H1 (cell line): ENCODE results near the gene ENOSF1. TPM values are rescaled to one million over a fixed set of nuclear protein-coding genes. Genes with fewer than 3 reads are reported as not detected.

Source experiments
- BCL11A ChIP-seq, 2 experiments: IDR thresholded peaks; one replicate each; pipeline ENCODE4 v1.6.1; 2011; ENCODE audit warnings: low read depth in 2 of 2, low read length in 2 of 2, mild to moderate bottlenecking in 2 of 2
- CREB1 ChIP-seq: IDR thresholded peaks from 2 replicates; pipeline ENCODE4 v1.6.1; 2012; ENCODE audit warnings: inconsistent platforms
- CTBP2 ChIP-seq: IDR thresholded peaks from 2 replicates; pipeline ENCODE4 v1.7.0; 2011; ENCODE audit warnings: borderline replicate concordance, mild to moderate bottlenecking, moderate library complexity, mixed read lengths, low read length; ENCODE audit not compliant: insufficient read depth, insufficient read length
- EZH2 ChIP-seq: fragments of 200-600 bp; sonication (generic); IDR thresholded peaks from 2 replicates; pipeline ENCODE4 v1.7.1; 2012; ENCODE audit warnings: low read depth, mild to moderate bottlenecking, moderate library complexity, low read length, inconsistent platforms; ENCODE audit not compliant: severe bottlenecking
- SRF ChIP-seq: IDR thresholded peaks from 2 replicates; pipeline ENCODE4 v1.6.1; 2011; ENCODE audit warnings: mild to moderate bottlenecking, low read depth, low read length, moderate library complexity
- TAF7 ChIP-seq: optimal IDR thresholded peaks from 2 replicates; pipeline ENCODE3; 2011; ENCODE audit warnings: low read depth, mild to moderate bottlenecking, inconsistent platforms, low read length, moderate library complexity, borderline replicate concordance
- polyA plus RNA-seq, 7 experiments: library from polyadenylated mRNA; depleted of rRNA in 3 of 7; stranded (reverse) in 5 of 7; unstranded in 2 of 7; fragments of >200 nt in 5 of 7; fragments of 200-250 nt in 2 of 7; gene quantifications; 1 replicate in 5 of 7; 2 replicates in 1 of 7; 4 replicates in 1 of 7; pipeline versions ENCODE4 v1.2.1 to v1.2.3, GENCODE V29; 2011 to 2013; ENCODE audit warnings: missing spikeins in 2 of 7, mixed read lengths in 2 of 7
- total RNA-seq: library from RNA; stranded (reverse); fragmentation: NEBNext Ultra II Directional; extraction: Animal tissue kit (Norgen Biotek cat#: 25700); gene quantifications from 2 replicates; pipeline ENCODE4 v1.2.1, GENCODE V29; 2021
- TF ChIP-seq, protein P1 (sequence below): IDR thresholded peaks from 2 replicates; pipeline ENCODE4 v1.6.1; 2011; ENCODE audit warnings: low read length, improper control_type of control experiment

Gene ENOSF1
- total and polyA plus RNA-seq, 2 of the 8 experiments (the other 6 are each of a cell fraction or from before 2014, with no cell fraction given): 15.4 to 26.4 TPM

- TF ChIP-seq, protein P1, sequence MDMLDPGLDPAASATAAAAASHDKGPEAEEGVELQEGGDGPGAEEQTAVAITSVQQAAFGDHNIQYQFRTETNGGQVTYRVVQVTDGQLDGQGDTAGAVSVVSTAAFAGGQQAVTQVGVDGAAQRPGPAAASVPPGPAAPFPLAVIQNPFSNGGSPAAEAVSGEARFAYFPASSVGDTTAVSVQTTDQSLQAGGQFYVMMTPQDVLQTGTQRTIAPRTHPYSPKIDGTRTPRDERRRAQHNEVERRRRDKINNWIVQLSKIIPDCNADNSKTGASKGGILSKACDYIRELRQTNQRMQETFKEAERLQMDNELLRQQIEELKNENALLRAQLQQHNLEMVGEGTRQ: no peak
- TF ChIP-seq BCL11A (IDR thresholded peaks at IDR 0.05; ENCODE audit: low read depth in 2 of 2, low read length in 2 of 2) (no peak), EZH2 (no peak), CREB1 (no peak), SRF (no peak), TAF7 (no peak), CTBP2 (no peak)
These were observed 1.1 kb downstream of the ENOSF1 start (continued) for GRCh38 chr18:711310-711656.
